DOHH2 (cell line): ENCODE data around the gene NUPR1.
"Not testable (repeated sequence)": the region's sequence is repeated elsewhere in the genome, so short reads cannot be mapped to it uniquely, and the experiment has no call there.

ENCODE experiments used
- H3F3A ChIP-seq: fragments of 200-600 bp; sonication (generic), shearing (Covaris generic); 2 replicates; pipeline ENCODE4 v1.6.0; 2016; ENCODE audit warnings: antibody characterized with exemption, mild to moderate bottlenecking; ENCODE audit not compliant: control insufficient read depth, insufficient read depth
- H3K27ac ChIP-seq: fragments of 200-600 bp; sonication (generic); 2 replicates; pipeline ENCODE4 v1.5.1; 2014; ENCODE audit warnings: low read depth, mild to moderate bottlenecking, low read length, moderate library complexity
- H3K27me3 ChIP-seq: fragments of 200-600 bp; sonication (generic); 2 replicates; pipeline ENCODE4 v1.6.1; 2014; ENCODE audit warnings: mild to moderate bottlenecking, low read length, mixed read lengths; ENCODE audit not compliant: control insufficient read depth
- H3K36me3 ChIP-seq: fragments of 200-600 bp; sonication (generic); 2 replicates; pipeline ENCODE4 v1.6.1; 2014; ENCODE audit warnings: mild to moderate bottlenecking, low read length, moderate library complexity, mixed read lengths; ENCODE audit not compliant: control insufficient read depth
- H3K4me1 ChIP-seq: fragments of 200-600 bp; sonication (generic); 2 replicates; pipeline ENCODE4 v1.6.1; 2014; ENCODE audit warnings: mild to moderate bottlenecking, low read length, mixed read lengths; ENCODE audit not compliant: control insufficient read depth
- H3K4me2 ChIP-seq: fragments of 200-600 bp; sonication (generic); 2 replicates; pipeline ENCODE4 v1.6.0; 2014; ENCODE audit warnings: mild to moderate bottlenecking, low read length, moderate library complexity
- H3K4me3 ChIP-seq: fragments of 200-600 bp; sonication (generic); 2 replicates; pipeline ENCODE4 v1.5.1; 2014; ENCODE audit warnings: mild to moderate bottlenecking, low read length, mixed read lengths
- H3K79me2 ChIP-seq: fragments of 200-600 bp; sonication (generic); 2 replicates; pipeline ENCODE4 v1.6.1; 2014; ENCODE audit warnings: mild to moderate bottlenecking, low read length, mixed read lengths; ENCODE audit not compliant: control insufficient read depth
- H3K9me2 ChIP-seq: fragments of 200-600 bp; sonication (generic); replicated peaks from 2 replicates; pipeline ENCODE4 v1.6.1; 2014; ENCODE audit warnings: mild to moderate bottlenecking, low read length, mixed read lengths; ENCODE audit not compliant: control insufficient read depth
- H3K9me3 ChIP-seq: fragments of 200-600 bp; sonication (generic); 2 replicates; pipeline ENCODE4 v1.6.1; 2014; ENCODE audit warnings: antibody characterized with exemption, low read length, mixed read lengths; ENCODE audit not compliant: control insufficient read depth, insufficient read depth
- H4K20me1 ChIP-seq: fragments of 200-600 bp; sonication (generic); 2 replicates; pipeline ENCODE4 v1.6.0; 2014; ENCODE audit warnings: low read depth, mild to moderate bottlenecking, antibody characterized with exemption, low read length, moderate library complexity; ENCODE audit not compliant: control insufficient read depth, insufficient read depth
- CTCF ChIP-seq: fragments of 200-600 bp; sonication (generic); IDR thresholded peaks from one replicate; pipeline ENCODE4 v1.5.1; 2014; ENCODE audit warnings: antibody characterized with exemption, mild to moderate bottlenecking, low read depth, low read length; ENCODE audit not compliant: poor library complexity, severe bottlenecking
- EZH2phosphoT487 ChIP-seq: fragments of 200-600 bp; sonication (generic); IDR thresholded peaks from 2 replicates; pipeline ENCODE4 v1.6.1; 2017; ENCODE audit warnings: borderline replicate concordance, mild to moderate bottlenecking, antibody characterized with exemption, low read length, moderate library complexity, mixed read lengths

The NUPR1 gene

GRCh38 chr16:28569968-28570752, 31.4 kb upstream of the NUPR1 start:
- no peaks in the 10 kb centered on the region for H3K4me1 ChIP-seq
- no peak overlapping the region for H3K4me3 ChIP-seq
- no peak overlapping the region for H3K27ac ChIP-seq
- H3K27me3 ChIP-seq, result no peaks in the 10 kb centered on the region
- H3K9me3 ChIP-seq, result peaks cover 7% of the 10 kb centered on the region; the same call in 1 of the 2 replicates
- no peak for TF ChIP-seq EZH2phosphoT487
- TF ChIP-seq CTCF, result no peak
- no peaks in the 10 kb centered on the region for H4K20me1 ChIP-seq
- no peaks in the 10 kb centered on the region for H3K9me2 ChIP-seq
- peaks cover 14% of the 10 kb centered on the region for H3K36me3 ChIP-seq
- H3K79me2 ChIP-seq, result peaks cover 59% of the 10 kb centered on the region
- H3F3A ChIP-seq, result no peaks in the 10 kb centered on the region
- no peak overlapping the region for H3K4me2 ChIP-seq

GRCh38 chr16:28569021-28569420, 30.2 kb upstream of the NUPR1 start:
- Histone ChIP-seq H3K27ac (no peak overlapping the region), H3K9me2 (no peaks in the 10 kb centered on the region), H3F3A (no peaks in the 10 kb centered on the region), H3K4me3 (no peak overlapping the region), H3K4me2 (no peak overlapping the region), H4K20me1 (no peaks in the 10 kb centered on the region), H3K79me2 (peaks cover 56% of the 10 kb centered on the region), H3K4me1 (no peaks in the 10 kb centered on the region), H3K9me3 (peaks cover 7% of the 10 kb centered on the region; the same call in 1 of the 2 replicates), H3K36me3 (peaks cover 17% of the 10 kb centered on the region), H3K27me3 (no peaks in the 10 kb centered on the region)
- no peak for TF ChIP-seq EZH2phosphoT487
- TF ChIP-seq CTCF, result no peak

GRCh38 chr16:28567292-28567691, 28.5 kb upstream of the NUPR1 start:
- Histone ChIP-seq H3K27ac (no peak overlapping the region), H3F3A (no peaks in the 10 kb centered on the region), H3K36me3 (peaks cover 17% of the 10 kb centered on the region), H3K27me3 (no peaks in the 10 kb centered on the region), H4K20me1 (no peaks in the 10 kb centered on the region), H3K9me2 (no peaks in the 10 kb centered on the region), H3K79me2 (peaks cover 52% of the 10 kb centered on the region), H3K4me1 (no peaks in the 10 kb centered on the region), H3K4me2 (no peak overlapping the region), H3K4me3 (no peak overlapping the region), H3K9me3 (peaks cover 7% of the 10 kb centered on the region; the same call in 1 of the 2 replicates)
- no peak for TF ChIP-seq CTCF
- TF ChIP-seq EZH2phosphoT487, result no peak

- H3F3A ChIP-seq, H3K27me3 ChIP-seq, H3K9me3 ChIP-seq, H3K4me3 ChIP-seq, H3K9me2 ChIP-seq, H4K20me1 ChIP-seq, H3K4me2 ChIP-seq, H3K4me1 ChIP-seq, H3K27ac ChIP-seq: not testable (repeated sequence)
- peaks cover 17% of the 10 kb centered on the region for H3K36me3 ChIP-seq
- peaks cover 59% of the 10 kb centered on the region for H3K79me2 ChIP-seq
Observed at GRCh38 chr16:28566233-28566925, 27.6 kb upstream of the NUPR1 start.
